Glutamatergic neuron (in vitro differentiated cells): ENCODE measurements around the gene MRPL28. TPM values are rescaled to one million over a fixed set of nuclear protein-coding genes. Genes with fewer than 3 reads are reported as not detected.

ENCODE experiments used
- DNase-seq: peaks from one replicate; pipeline ENCODE4 v3.0.0; 2022
- H3K27ac Mint-ChIP-seq: one replicate; pipeline ENCODE4 v1.8.0; 2020; ENCODE audit warnings: mild to moderate bottlenecking, mixed read lengths, inconsistent platforms; ENCODE audit not compliant: unreplicated experiment
- H3K27me3 Mint-ChIP-seq: one replicate; pipeline ENCODE4 v1.8.0; 2020; ENCODE audit warnings: mild to moderate bottlenecking, moderate library complexity, mixed read lengths, inconsistent platforms; ENCODE audit not compliant: unreplicated experiment
- H3K36me3 Mint-ChIP-seq: one replicate; pipeline ENCODE4 v1.8.0; 2020; ENCODE audit warnings: mild to moderate bottlenecking, mixed read lengths, inconsistent platforms; ENCODE audit not compliant: unreplicated experiment
- H3K4me1 Mint-ChIP-seq: one replicate; pipeline ENCODE4 v1.8.0; 2020; ENCODE audit warnings: mild to moderate bottlenecking, low read depth, mixed read lengths, inconsistent platforms; ENCODE audit not compliant: unreplicated experiment
- H3K4me3 Mint-ChIP-seq: one replicate; pipeline ENCODE4 v1.8.0; 2020; ENCODE audit warnings: mild to moderate bottlenecking, mixed read lengths, inconsistent platforms; ENCODE audit not compliant: unreplicated experiment
- H3K9me3 Mint-ChIP-seq: one replicate; pipeline ENCODE4 v1.8.0; 2020; ENCODE audit warnings: mild to moderate bottlenecking, moderate library complexity, mixed read lengths, inconsistent platforms; ENCODE audit not compliant: unreplicated experiment
- total RNA-seq: library from RNA; stranded (reverse); fragmentation: NEBNext Ultra II Directional; extraction: Animal tissue kit (Norgen Biotek cat#: 25700); gene quantifications from one replicate; pipeline ENCODE4 v1.2.1, GENCODE V29; 2021; ENCODE audit not compliant: unreplicated experiment
- TF ChIP-seq, protein P1 (sequence below): fragments of 200-600 bp; sonication (generic); IDR thresholded peaks from one replicate; pipeline ENCODE4 v1.5.0; 2021; ENCODE audit not compliant: partially characterized antibody, unreplicated experiment

The MRPL28 gene
- total RNA-seq, 1 donor from 2014 or later: 69.6 TPM

DNA sequence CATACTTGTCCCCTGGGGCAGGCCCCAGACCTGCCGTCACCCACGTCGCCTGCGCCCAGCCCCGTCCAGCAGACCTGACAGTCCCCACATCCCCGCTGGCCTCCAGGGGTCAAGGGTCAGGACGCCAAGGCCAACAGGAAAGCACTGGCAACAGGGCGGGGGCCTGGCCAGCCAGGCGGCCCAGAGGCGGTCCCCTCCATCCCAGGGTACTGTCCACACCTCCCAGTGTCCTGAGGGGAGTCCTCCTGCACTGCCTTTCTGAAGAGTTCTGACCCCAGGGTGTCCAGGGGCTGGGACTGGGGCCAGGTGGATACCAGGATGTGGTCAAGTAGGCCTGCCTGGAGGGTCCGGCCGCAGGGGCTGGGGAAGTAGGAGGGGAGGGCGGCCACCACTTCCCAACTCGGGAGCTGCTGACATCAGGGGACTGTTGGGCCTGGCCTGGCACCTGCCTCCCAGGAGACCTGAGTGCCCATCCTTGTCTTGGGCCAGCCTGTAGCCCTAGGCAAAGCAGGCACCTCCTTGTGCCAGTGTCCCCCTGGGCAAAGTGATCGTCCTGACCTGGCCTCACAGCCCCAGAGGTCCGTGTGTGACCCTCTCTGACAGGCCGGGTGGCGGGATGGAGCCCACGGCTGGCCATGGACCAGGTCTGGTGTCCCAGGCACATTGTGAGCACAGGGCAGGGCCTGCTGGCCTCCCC is 11.1 kb downstream of the MRPL28 start:
- DNase-seq: no peak
- TF ChIP-seq, protein P1, sequence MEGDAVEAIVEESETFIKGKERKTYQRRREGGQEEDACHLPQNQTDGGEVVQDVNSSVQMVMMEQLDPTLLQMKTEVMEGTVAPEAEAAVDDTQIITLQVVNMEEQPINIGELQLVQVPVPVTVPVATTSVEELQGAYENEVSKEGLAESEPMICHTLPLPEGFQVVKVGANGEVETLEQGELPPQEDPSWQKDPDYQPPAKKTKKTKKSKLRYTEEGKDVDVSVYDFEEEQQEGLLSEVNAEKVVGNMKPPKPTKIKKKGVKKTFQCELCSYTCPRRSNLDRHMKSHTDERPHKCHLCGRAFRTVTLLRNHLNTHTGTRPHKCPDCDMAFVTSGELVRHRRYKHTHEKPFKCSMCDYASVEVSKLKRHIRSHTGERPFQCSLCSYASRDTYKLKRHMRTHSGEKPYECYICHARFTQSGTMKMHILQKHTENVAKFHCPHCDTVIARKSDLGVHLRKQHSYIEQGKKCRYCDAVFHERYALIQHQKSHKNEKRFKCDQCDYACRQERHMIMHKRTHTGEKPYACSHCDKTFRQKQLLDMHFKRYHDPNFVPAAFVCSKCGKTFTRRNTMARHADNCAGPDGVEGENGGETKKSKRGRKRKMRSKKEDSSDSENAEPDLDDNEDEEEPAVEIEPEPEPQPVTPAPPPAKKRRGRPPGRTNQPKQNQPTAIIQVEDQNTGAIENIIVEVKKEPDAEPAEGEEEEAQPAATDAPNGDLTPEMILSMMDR: no peak
- Mint-ChIP-seq H3K36me3 (no peaks in the 10 kb centered on the region), H3K27me3 (no peaks in the 10 kb centered on the region), H3K4me1 (no peaks in the 10 kb centered on the region), H3K9me3 (no peaks in the 10 kb centered on the region), H3K4me3 (no peak overlapping the region), H3K27ac (no peak overlapping the region)

GRCh38 chr16:356741-357140 is 13.6 kb downstream of the MRPL28 start:
- DNase-seq: no peak
- TF ChIP-seq, protein P1: no peak
- H3K27ac Mint-ChIP-seq: no peak overlapping the region
- H3K9me3 Mint-ChIP-seq: no peaks in the 10 kb centered on the region
- H3K36me3 Mint-ChIP-seq: no peaks in the 10 kb centered on the region
- H3K4me3 Mint-ChIP-seq: no peak overlapping the region
- no peaks in the 10 kb centered on the region for H3K27me3 Mint-ChIP-seq
- no peaks in the 10 kb centered on the region for H3K4me1 Mint-ChIP-seq

- Mint-ChIP-seq H3K4me3 (no peak overlapping the region), H3K27me3 (no peaks in the 10 kb centered on the region), H3K27ac (no peak overlapping the region), H3K4me1 (no peaks in the 10 kb centered on the region), H3K36me3 (no peaks in the 10 kb centered on the region), H3K9me3 (peaks cover 4% of the 10 kb centered on the region)
- TF ChIP-seq, protein P1: no peak
- DNase-seq: no peak
Observed at GRCh38 chr16:354971-355461, 15.3 kb downstream of the MRPL28 start.

DNA sequence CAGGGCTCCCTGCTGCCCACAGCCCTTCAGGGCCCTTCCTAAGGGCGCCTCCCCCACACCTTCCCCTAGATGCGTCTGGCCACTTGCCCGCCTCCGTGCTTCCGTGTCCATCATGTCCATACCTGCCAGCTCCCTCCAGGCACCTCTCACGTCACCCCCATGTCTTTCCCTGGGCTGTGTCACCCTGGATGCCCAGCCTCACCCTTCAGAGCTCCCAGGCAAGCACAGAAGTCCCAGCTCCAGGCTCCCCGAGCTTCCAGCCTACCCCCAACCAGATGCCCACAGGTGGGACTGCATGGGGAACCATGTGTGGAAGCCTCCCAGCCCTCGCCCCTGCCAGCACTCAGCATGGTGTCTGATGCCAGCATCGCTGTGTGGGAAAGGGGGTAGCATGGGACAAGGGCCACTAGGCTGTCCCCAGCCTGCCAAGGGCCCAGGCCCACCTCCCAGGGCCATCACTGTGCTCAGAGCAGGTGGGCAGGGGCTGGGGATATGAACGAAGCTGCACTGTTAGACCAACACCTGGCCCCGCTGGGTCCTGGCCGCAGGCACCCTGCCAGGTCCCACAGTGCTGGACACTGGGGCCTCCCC is 16.0 kb downstream of the MRPL28 start:
- peaks cover 4% of the 10 kb centered on the region for H3K9me3 Mint-ChIP-seq
- no peaks in the 10 kb centered on the region for H3K4me1 Mint-ChIP-seq
- no peaks in the 10 kb centered on the region for H3K36me3 Mint-ChIP-seq
- peak overlapping the region; percentile 52 for H3K4me3 Mint-ChIP-seq
- no peaks in the 10 kb centered on the region for H3K27me3 Mint-ChIP-seq
- no peak overlapping the region for H3K27ac Mint-ChIP-seq
- DNase-seq: no peak
- TF ChIP-seq, protein P1: no peak
